Natural killer cell (primary cell): ENCODE results near the gene OVCA2. TPM values are rescaled to one million over a fixed set of nuclear protein-coding genes. Genes with fewer than 3 reads are reported as not detected.

Experiments
- ATAC-seq, 3 donors: fragments of 150-1000 bp in 2 of 3; fragments of 200-7000 bp in 1 of 3; cut with Tn5 transposase; 1 replicate in 1 of 3; 2 replicates in 2 of 3; pipeline ENCODE4 v1.10.0; 2021; ENCODE audit warnings: mild to moderate bottlenecking in 2 of 3, moderate library complexity in 2 of 3
- DNase-seq, 2 donors: peaks; one replicate each; pipeline versions ENCODE4 v3.0.0 to v3.0.0-alpha.2; 2013 to 2021; ENCODE audit warnings: mixed read lengths in 1 of 2
- H3K27ac ChIP-seq: one replicate; pipeline ENCODE4 v1.5.1; 2013; ENCODE audit warnings: mild to moderate bottlenecking, low read length
- H3K27me3 ChIP-seq: one replicate; pipeline ENCODE4 v1.6.1; 2013; ENCODE audit warnings: low read length; ENCODE audit not compliant: control insufficient read depth, insufficient read depth
- H3K36me3 ChIP-seq: one replicate; pipeline ENCODE4 v1.6.1; 2013; ENCODE audit warnings: low read length; ENCODE audit not compliant: control insufficient read depth, insufficient read depth
- H3K4me1 ChIP-seq: one replicate; pipeline ENCODE4 v1.6.1; 2013; ENCODE audit warnings: low read length; ENCODE audit not compliant: control insufficient read depth, insufficient read depth
- H3K4me3 ChIP-seq: one replicate; pipeline ENCODE4 v1.5.1; 2013; ENCODE audit warnings: low read length
- H3K9me3 ChIP-seq: one replicate; pipeline ENCODE4 v1.6.1; 2013; ENCODE audit warnings: low read length; ENCODE audit not compliant: control insufficient read depth, insufficient read depth
- H3K27ac Mint-ChIP-seq, 2 donors: one replicate each; pipeline ENCODE4 v1.8.0; 2022; ENCODE audit warnings: mild to moderate bottlenecking in 2 of 2, mixed read lengths in 2 of 2, moderate library complexity in 1 of 2
- H3K27me3 Mint-ChIP-seq, 2 donors: one replicate each; pipeline ENCODE4 v1.8.0; 2022; ENCODE audit warnings: low read depth in 2 of 2, mixed read lengths in 2 of 2
- H3K36me3 Mint-ChIP-seq: one replicate; pipeline ENCODE4 v1.8.0; 2022; ENCODE audit warnings: mixed read lengths
- H3K4me1 Mint-ChIP-seq, 2 donors: one replicate each; pipeline ENCODE4 v1.8.0; 2022; ENCODE audit warnings: mixed read lengths in 2 of 2
- H3K4me3 Mint-ChIP-seq: one replicate; pipeline ENCODE4 v1.8.0; 2022; ENCODE audit warnings: mild to moderate bottlenecking, moderate library complexity, mixed read lengths
- H3K9me3 Mint-ChIP-seq, 2 donors: one replicate each; pipeline ENCODE4 v1.8.0; 2022; ENCODE audit warnings: mixed read lengths in 2 of 2
- CTCF ChIP-seq: fragments of 200-600 bp; IDR thresholded peaks from one replicate; pipeline ENCODE4 v1.8.0; 2022; ENCODE audit warnings: antibody characterized with exemption
- WGBS: methylation state at CpG from one replicate; pipeline ENCODE4 v1.1.7; 2013; ENCODE audit warnings: missing lambda C conversion rate; ENCODE audit not compliant: insufficient coverage; 5-methylcytosine and 5-hydroxymethylcytosine counted together
- intact Hi-C: fragments of 100-400 bp; cut with micrococcal nuclease; formaldehyde crosslinking; loops from one replicate; pipeline ENCODE4 v1.14.2; 2022
- total RNA-seq, 4 donors: library from RNA; stranded (reverse); fragments of 120-200 nt in 1 of 4; gene quantifications; one replicate each; pipeline versions ENCODE4 v1.2.3 to v1.2.4, GENCODE V29; 2013 to 2022

The OVCA2 gene
- total RNA-seq, 3 donors from 2014 or later (not counting 1 experiment from before 2014, with no cell fraction given) = 27.9 to 33.8 (median 28.5) TPM

GRCh38 chr17:2042933-2043332 lies 1.1 kb downstream of the OVCA2 start:
- intact Hi-C loops = loop anchor here (1.0 to 5.0 kb wide), 2 partner anchors 13 to 359 kb away; partner anchors contain the start of genes DPH1 and MNT
- Mint-ChIP-seq H3K27ac (peak overlapping the region; percentile 89 to 98), H3K36me3 (no peaks in the 10 kb centered on the region), H3K4me3 (peak overlapping the region; percentile 92), H3K27me3 (peaks cover 0 to 1% of the 10 kb centered on the region in 2 donors), H3K4me1 (peaks cover 17 to 18% of the 10 kb centered on the region in 2 donors), H3K9me3 (no peaks in the 10 kb centered on the region)
- no peak for ATAC-seq
- H3K27ac ChIP-seq = peak overlapping the region; percentile 85
- 95% methylated on average over 5 of the region's 5 CpGs for WGBS
- H3K4me1 ChIP-seq = peaks cover 22% of the 10 kb centered on the region
- H3K9me3 ChIP-seq = no peaks in the 10 kb centered on the region
- H3K36me3 ChIP-seq = peaks cover 19% of the 10 kb centered on the region
- no peaks in the 10 kb centered on the region for H3K27me3 ChIP-seq
- TF ChIP-seq CTCF = no peak
- no peak for DNase-seq
- no peak overlapping the region for H3K4me3 ChIP-seq

- Histone ChIP-seq H3K4me3 (no peak overlapping the region), H3K36me3 (peaks cover 12% of the 10 kb centered on the region), H3K27ac (no peak overlapping the region), H3K4me1 (peaks cover 24% of the 10 kb centered on the region), H3K9me3 (no peaks in the 10 kb centered on the region), H3K27me3 (no peaks in the 10 kb centered on the region)
- ATAC-seq (no peak), DNase-seq (no peak)
- Mint-ChIP-seq H3K36me3 (no peaks in the 10 kb centered on the region), H3K27me3 (peaks cover 0 to 4% of the 10 kb centered on the region in 2 donors), H3K9me3 (no peaks in the 10 kb centered on the region), H3K4me3 (peak overlapping the region; percentile 58), H3K27ac (peak overlapping the region; percentile 89 to 98), H3K4me1 (peaks cover 17 to 18% of the 10 kb centered on the region in 2 donors)
- intact Hi-C loops = loop anchor here (5.0 kb wide), 1 partner anchor 359 kb away; the partner anchor contains the start of gene MNT
- WGBS = 96% methylated on average over 4 of the region's 6 CpGs
- TF ChIP-seq CTCF = no peak
These were observed 2.0 kb downstream of the OVCA2 start for GRCh38 chr17:2043785-2044184.

- no peak overlapping the region for H3K27ac ChIP-seq
- H3K4me1 ChIP-seq = peaks cover 30% of the 10 kb centered on the region
- intact Hi-C loops = loop anchor here (5.0 kb wide), 1 partner anchor 358 kb away; the partner anchor contains the start of gene MNT
- Mint-ChIP-seq H3K27me3 (peaks cover 0 to 4% of the 10 kb centered on the region in 2 donors), H3K4me1 (peaks cover 17 to 18% of the 10 kb centered on the region in 2 donors), H3K9me3 (no peaks in the 10 kb centered on the region), H3K36me3 (no peaks in the 10 kb centered on the region), H3K27ac (no peak overlapping the region), H3K4me3 (peak overlapping the region; percentile 58)
- TF ChIP-seq CTCF = no peak
- no peak for ATAC-seq
- H3K9me3 ChIP-seq = no peaks in the 10 kb centered on the region
- H3K4me3 ChIP-seq = no peak overlapping the region
- WGBS = 97% methylated on average over 3 of the region's 5 CpGs
- DNase-seq = no peak
- peaks cover 12% of the 10 kb centered on the region for H3K36me3 ChIP-seq
- H3K27me3 ChIP-seq = no peaks in the 10 kb centered on the region
These were observed 2.6 kb downstream of the OVCA2 start for GRCh38 chr17:2044263-2044894.
